Heart left ventricle (tissue), 16 donors: ENCODE measurements around the gene KRT73. TPM values are rescaled to one million over a fixed set of nuclear protein-coding genes. Genes with fewer than 3 reads are reported as not detected.

Experiments
- ATAC-seq, 4 donors: fragments of 200-7000 bp; cut with Tn5 transposase; one replicate each; pipeline ENCODE4 v1.9.1; 2020 to 2022; ENCODE audit warnings: moderate library complexity in 4 of 4, mild to moderate bottlenecking in 3 of 4, moderate number of reproducible peaks in 1 of 4
- DNase-seq, 5 donors: peaks; one replicate each; pipeline ENCODE4 v3.0.0-alpha.2; 2020
- H3K27ac ChIP-seq, 12 donors: fragments of 200-600 bp; sonication (generic) in 4 of 12; one replicate each; pipeline versions ENCODE4 v1.5.0 to v1.8.0; 2016 to 2022; ENCODE audit warnings: mild to moderate bottlenecking in 2 of 12
- H3K27me3 ChIP-seq, 9 donors: fragments of 200-600 bp; sonication (generic) in 2 of 9; one replicate each; pipeline versions ENCODE4 v1.5.1 to v1.8.0; 2016 to 2022; ENCODE audit warnings: mild to moderate bottlenecking in 3 of 9
- H3K36me3 ChIP-seq, 9 donors: fragments of 200-600 bp; sonication (generic) in 2 of 9; one replicate each; pipeline versions ENCODE4 v1.5.0 to v1.8.0; 2018 to 2022; ENCODE audit warnings: mild to moderate bottlenecking in 2 of 9
- H3K4me1 ChIP-seq, 12 donors: fragments of 200-600 bp; sonication (generic) in 4 of 12; one replicate each; pipeline versions ENCODE4 v1.5.0 to v1.8.0; 2016 to 2022; ENCODE audit warnings: mild to moderate bottlenecking in 3 of 12
- H3K4me3 ChIP-seq, 12 donors: fragments of 200-600 bp; sonication (generic) in 4 of 12; one replicate each; pipeline versions ENCODE4 v1.5.0 to v1.8.0; 2017 to 2022; ENCODE audit warnings: mild to moderate bottlenecking in 9 of 12, moderate library complexity in 4 of 12
- H3K9me3 ChIP-seq, 12 donors: fragments of 200-600 bp; sonication (generic) in 4 of 12; one replicate each; pipeline versions ENCODE4 v1.5.0 to v1.8.0; 2016 to 2022; ENCODE audit warnings: mild to moderate bottlenecking in 1 of 12
- CTCF ChIP-seq, 12 donors: fragments of 200-600 bp; sonication (generic) in 4 of 12; IDR thresholded peaks; one replicate each; pipeline versions ENCODE4 v1.5.0 to v1.8.0; 2018 to 2022; ENCODE audit warnings: antibody characterized with exemption in 12 of 12, mild to moderate bottlenecking in 5 of 12
- POLR2A ChIP-seq, 2 donors: fragments of 450-650 bp; IDR thresholded peaks; one replicate each; pipeline ENCODE4 v1.6.1; 2017; ENCODE audit warnings: antibody characterized with exemption in 2 of 2, mild to moderate bottlenecking in 2 of 2, moderate library complexity in 2 of 2
- WGBS, 4 donors: extraction: QIAGEN DNeasy Blood & Tissue Kit in 2 of 4; methylation state at CpG; one replicate each; pipeline versions ENCODE4 v1.1.5 to v1.1.7; 2013 to 2018; 5-methylcytosine and 5-hydroxymethylcytosine counted together
- intact Hi-C, 10 donors: fragments of 100-400 bp; cut with DNase I; formaldehyde crosslinking; loops; one replicate each; pipeline versions ENCODE4 v1.11.1 to v1.14.2; 2022
- polyA plus RNA-seq, 2 donors: library from polyadenylated mRNA; stranded (reverse); fragments of 200-250 nt; gene quantifications; one replicate each; pipeline ENCODE4 v1.2.3, GENCODE V29; 2013
- total RNA-seq, 9 donors: library from RNA; depleted of rRNA in 2 of 9; stranded (reverse); fragments of >200 nt in 2 of 9; fragmentation: NEBNext Ultra II Directional in 3 of 9; extraction: Animal tissue kit (Norgen Biotek cat#: 25700) in 3 of 9; gene quantifications; one replicate each; pipeline versions ENCODE4 v1.1.0 to v1.2.4, GENCODE V29; 2016 to 2023
- donor health status: ischemic (EF 13 %, LVEDD 7.1; RV severe dilation, severe dysfunction).
- donor health status: healthy with polysubstance abuse.
- donor health status: DM: no; HTN: yes; CAD: no.
- donor health status: DM: no; HTN: no; CAD: no.
- donor health status: ischemic (EF 25% LVEDD 6.9; RV normal size, moderate dysfunction).
- donor health status: ischemic (EF 25% LVEDD 5.7; RV mildly dilated, moderate dysfunction).
- donor health status: healthy.
- donor health status: DM: yes; HTN: yes; CAD: no.
- donor health status: ischemic (EF 35%, LVEDD 5.7; RV mildly dilated, moderate dysfunction).
- donor health status: nonischemic (EF 11% LVEDD 7.7; RV severe dilation, severe dysfunction).
- donor health status: DM: yes; HTN: yes; CAD: no.
- donor health status: PGD.
- donor health status: ischemic (EF 29% LVEDD 5.4; RV normal size, mild dysfunction).
- donor health status: nonischemic (EF 23%, LVEDD 6.1; RV moderate dilation, normal function).

KRT73 gene
- total and polyA plus RNA-seq, 11 donors, result not detected

GRCh38 chr12:52614381-52615207, 3.8 kb downstream of the KRT73 start:
- intact Hi-C loops, result no loop called here
- no peaks in the 10 kb centered on the region for H3K4me1 ChIP-seq
- ATAC-seq (no peak), DNase-seq (no peak)
- peaks cover 0 to 47% (median 7%) of the 10 kb centered on the region in 9 donors for H3K27me3 ChIP-seq
- no peaks in the 10 kb centered on the region for H3K36me3 ChIP-seq
- no peak overlapping the region for H3K27ac ChIP-seq
- WGBS, 4 donors, result 85 to 87% (median 87%) methylated on average over 9 to 10 of the region's 10 CpGs
- H3K4me3 ChIP-seq, result no peak overlapping the region
- TF ChIP-seq CTCF (IDR thresholded peaks at IDR 0.05), result no peak
- TF ChIP-seq POLR2A (IDR thresholded peaks at IDR 0.05), result no peak
- H3K9me3 ChIP-seq, result no peaks in the 10 kb centered on the region

- 92 to 98% (median 94%) methylated on average over 3 to 9 of the region's 9 CpGs for WGBS, 4 donors
- Histone ChIP-seq H3K9me3 (no peaks in the 10 kb centered on the region), H3K4me3 (no peak overlapping the region), H3K4me1 (no peaks in the 10 kb centered on the region), H3K27me3 (peaks cover 0 to 55% (median 7%) of the 10 kb centered on the region in 9 donors), H3K27ac (no peak overlapping the region), H3K36me3 (no peaks in the 10 kb centered on the region)
- DNase-seq (no peak), ATAC-seq (no peak)
- intact Hi-C loops, result no loop called here
- TF ChIP-seq POLR2A (IDR thresholded peaks at IDR 0.05), result no peak
- no peak for TF ChIP-seq CTCF (IDR thresholded peaks at IDR 0.05)
Observed at GRCh38 chr12:52613384-52614030, 4.9 kb downstream of the KRT73 start.

GRCh38 chr12:52612431-52613383, 5.7 kb downstream of the KRT73 start:
- no peaks in the 10 kb centered on the region for H3K4me1 ChIP-seq
- H3K27me3 ChIP-seq, result peaks cover 0 to 61% (median 7%) of the 10 kb centered on the region in 9 donors
- H3K4me3 ChIP-seq, result no peak overlapping the region
- H3K27ac ChIP-seq, result no peak overlapping the region
- TF ChIP-seq POLR2A (IDR thresholded peaks at IDR 0.05), result no peak
- TF ChIP-seq CTCF (IDR thresholded peaks at IDR 0.05), result no peak
- intact Hi-C loops, result no loop called here
- 71 to 91% (median 80%) methylated on average over 5 of the region's 5 CpGs for WGBS, 4 donors
- no peak for DNase-seq
- no peak for ATAC-seq
- H3K9me3 ChIP-seq, result no peaks in the 10 kb centered on the region
- H3K36me3 ChIP-seq, result no peaks in the 10 kb centered on the region
